GM04503 (cell line): ENCODE results near the gene C19orf25.

Experiments used
- DNase-seq: peaks from one replicate; pipeline ENCODE4 v3.0.0-alpha.2; 2012; ENCODE audit warnings: low read depth

The C19orf25 gene

DNA sequence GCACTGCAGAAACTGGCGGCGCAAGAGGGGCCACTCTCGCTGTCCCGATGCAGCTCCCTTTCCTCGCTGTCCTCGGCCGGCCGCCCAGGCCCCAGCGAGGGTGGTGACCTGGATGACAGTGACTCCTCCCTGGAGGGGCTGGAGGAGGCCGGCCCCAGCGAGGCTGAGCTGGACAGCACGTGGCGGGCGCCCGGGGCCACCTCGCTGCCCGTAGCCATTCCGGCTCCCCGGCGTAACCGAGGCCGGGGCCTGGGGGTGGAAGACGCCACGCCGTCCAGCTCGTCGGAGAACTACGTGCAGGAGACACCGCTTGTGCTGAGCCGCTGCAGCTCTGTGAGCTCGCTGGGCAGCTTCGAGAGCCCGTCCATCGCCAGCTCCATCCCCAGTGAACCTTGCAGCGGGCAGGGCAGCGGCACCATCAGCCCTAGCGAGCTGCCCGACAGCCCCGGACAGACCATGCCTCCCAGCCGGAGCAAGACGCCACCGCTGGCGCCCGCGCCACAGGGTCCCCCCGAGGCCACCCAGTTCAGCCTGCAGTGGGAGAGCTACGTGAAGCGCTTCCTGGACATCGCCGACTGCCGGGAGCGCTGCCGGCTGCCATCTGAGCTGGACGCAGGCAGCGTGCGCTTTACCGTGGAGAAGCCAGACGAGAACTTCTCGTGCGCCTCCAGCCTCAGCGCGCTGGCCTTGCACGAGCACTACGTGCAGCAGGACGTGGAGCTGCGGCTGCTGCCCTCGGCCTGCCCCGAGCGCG, 12.4 kb downstream of the C19orf25 start:
- no peak for DNase-seq

DNA sequence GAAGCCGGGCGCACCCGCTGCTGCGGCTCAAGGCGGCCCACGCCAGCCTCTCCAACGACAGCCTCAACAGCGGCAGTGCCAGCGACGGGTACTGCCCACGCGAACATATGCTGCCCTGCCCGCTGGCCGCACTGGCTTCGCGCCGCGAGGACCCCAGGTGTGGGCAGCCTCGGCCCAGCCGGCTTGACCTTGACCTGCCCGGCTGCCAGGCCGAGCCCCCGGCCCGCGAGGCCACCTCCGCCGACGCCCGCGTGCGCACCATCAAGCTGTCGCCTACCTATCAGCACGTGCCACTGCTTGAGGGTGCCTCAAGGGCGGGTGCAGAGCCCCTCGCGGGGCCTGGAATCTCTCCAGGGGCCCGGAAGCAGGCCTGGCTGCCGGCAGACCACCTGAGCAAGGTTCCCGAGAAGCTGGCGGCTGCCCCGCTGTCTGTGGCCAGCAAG, 13.0 kb downstream of the C19orf25 start:
- no peak for DNase-seq

DNA sequence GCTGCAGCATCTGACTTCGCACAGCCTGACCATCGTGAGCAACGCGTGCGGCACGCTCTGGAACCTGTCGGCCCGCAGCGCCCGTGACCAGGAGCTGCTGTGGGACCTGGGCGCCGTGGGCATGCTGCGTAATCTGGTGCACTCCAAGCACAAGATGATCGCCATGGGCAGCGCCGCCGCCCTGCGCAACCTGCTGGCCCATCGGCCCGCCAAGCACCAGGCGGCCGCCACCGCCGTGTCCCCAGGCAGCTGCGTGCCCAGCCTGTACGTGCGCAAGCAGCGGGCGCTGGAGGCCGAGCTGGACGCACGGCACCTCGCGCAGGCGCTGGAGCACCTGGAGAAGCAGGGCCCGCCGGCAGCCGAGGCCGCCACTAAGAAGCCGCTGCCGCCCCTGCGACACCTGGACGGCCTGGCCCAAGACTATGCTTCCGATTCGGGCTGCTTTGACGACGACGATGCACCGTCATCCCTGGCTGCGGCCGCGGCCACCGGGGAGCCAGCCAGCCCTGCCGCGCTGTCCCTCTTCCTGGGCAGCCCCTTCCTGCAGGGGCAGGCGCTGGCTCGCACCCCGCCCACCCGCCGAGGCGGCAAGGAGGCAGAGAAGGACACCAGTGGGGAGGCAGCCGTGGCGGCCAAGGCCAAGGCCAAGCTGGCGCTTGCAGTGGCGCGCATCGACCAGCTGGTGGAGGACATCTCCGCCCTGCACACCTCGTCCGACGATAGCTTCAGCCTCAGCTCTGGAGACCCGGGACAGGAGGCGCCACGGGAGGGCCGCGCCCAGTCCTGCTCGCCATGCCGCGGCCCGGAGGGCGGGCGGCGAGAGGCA, 13.6 kb downstream of the C19orf25 start:
- DNase-seq: no peak

DNA sequence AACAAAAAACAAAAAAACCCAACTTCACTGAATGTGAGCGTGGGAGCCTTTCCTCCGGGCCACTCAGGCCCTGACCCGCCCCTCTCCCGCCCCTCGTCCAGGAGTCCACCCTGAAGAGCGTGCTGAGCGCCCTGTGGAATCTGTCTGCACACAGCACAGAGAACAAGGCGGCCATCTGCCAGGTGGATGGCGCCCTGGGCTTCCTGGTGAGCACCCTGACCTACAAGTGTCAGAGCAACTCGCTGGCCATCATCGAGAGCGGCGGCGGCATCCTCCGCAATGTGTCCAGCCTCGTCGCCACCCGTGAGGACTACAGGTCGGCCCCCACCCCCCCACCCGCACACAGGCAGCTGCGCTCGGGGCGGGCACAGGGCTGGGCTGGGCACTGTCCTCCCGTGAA, 17.2 kb downstream of the C19orf25 start:
- no peak for DNase-seq

DNA sequence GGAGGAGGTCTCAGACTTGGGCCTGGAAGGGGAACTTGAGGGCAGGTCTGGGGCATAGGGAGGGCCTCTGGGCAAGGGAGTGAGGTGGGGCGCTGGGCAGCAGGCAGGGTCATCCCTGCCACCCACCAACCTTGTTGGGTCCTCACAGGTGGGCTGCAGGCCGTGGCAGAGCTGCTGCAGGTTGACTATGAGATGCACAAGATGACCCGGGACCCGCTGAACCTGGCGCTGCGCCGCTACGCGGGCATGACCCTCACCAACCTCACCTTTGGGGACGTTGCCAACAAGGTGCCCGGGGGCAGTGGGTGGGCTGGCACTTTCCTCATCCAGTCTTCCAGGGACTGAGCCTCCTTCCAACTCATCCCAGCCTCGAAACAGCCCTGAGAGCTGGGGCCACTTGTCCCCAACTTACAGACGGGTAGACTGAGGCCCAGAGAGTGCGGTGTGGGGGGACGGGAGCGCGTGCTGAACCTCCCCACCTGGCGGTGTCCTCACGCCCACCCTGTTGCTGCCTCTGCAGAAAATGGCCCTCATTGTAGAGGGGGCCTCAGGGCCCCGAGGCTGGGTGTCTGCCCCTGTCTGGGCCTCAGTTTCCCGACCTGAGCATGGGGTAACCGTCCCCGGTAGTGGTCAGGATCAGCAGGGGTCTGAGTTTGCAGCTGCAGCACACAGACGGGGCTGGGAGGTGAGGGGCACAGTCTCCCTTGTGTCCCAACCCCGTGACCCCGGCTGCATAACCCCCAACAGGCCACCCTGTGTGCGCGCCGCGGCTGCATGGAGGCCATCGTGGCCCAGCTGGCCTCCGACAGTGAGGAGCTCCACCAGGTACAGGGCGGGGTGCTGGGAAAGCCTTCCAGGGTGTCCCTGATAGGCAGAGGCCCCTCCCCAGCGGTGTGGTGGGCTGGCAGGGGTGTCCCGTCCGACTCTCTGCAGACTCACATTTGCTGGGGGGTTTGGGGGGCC, 18.7 kb downstream of the C19orf25 start:
- DNase-seq: no peak

DNA sequence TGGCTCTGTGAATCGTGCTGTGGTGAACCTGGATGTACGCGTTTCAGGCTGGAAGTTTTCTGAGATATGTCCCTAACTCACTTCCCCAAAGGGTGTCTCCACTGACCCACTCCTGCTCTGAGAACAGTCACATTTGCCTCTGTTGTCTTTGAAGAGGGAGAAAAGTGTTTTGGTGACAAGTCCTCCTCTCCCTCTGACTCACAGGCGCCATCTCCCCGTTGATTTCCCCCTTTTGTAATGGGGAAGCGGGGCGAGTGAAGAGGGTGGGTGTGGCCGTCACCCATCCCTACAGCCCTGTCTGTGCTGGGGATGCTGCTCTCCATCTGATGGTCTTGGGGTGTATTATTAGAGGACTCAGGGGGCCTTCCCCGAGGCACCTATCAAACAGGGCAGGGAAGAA, 19.5 kb downstream of the C19orf25 start:
- no peak for DNase-seq

DNA sequence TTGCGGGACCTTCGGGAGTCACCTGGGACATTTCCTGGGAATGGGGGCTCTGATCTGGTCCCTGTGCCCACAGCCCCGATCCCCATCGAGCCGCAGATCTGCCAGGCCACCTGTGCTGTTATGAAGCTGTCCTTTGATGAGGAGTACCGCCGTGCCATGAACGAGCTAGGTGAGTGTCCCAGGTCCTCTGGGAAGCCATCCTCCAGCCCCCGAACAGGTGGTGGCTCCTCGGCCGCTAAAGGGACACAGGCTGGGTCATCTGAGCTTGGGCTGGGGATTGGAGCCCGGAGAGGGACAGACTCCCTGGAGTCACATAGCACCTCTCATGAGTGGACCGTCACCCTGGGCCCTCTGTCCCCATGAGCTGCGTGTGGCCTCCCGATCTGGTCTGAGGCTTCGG, 21.1 kb downstream of the C19orf25 start:
- DNase-seq: no peak

DNA sequence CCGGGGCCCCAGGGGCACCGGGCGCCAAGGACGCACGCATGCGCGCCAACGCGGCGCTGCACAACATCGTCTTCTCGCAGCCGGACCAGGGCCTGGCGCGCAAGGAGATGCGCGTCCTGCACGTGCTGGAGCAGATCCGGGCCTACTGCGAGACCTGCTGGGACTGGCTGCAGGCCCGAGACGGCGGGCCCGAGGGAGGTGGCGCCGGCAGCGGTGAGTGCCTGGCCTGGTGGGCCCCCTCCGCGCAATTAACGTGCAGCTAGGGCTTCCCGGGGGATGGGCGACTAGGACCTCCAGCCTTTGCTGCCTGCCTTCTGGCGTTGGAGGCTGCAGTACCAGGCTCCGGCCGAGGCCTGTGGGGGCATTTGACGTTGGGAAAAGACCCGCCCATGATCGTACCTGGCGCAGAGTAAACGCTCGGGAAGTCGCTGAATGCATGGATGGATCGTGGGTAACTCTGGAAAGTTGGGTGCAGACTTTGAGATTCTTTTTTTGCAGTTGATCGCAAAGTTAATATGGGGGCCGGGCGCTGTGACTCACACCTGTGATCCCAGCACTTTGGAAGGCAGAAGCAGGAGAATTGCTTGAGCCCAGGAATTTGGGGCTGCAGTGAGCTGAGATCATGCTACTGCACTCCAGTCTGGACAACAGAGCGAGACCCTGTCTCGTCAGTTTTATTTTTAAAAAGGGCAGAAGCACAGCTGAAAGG, 21.8 kb downstream of the C19orf25 start:
- no peak for DNase-seq

DNA sequence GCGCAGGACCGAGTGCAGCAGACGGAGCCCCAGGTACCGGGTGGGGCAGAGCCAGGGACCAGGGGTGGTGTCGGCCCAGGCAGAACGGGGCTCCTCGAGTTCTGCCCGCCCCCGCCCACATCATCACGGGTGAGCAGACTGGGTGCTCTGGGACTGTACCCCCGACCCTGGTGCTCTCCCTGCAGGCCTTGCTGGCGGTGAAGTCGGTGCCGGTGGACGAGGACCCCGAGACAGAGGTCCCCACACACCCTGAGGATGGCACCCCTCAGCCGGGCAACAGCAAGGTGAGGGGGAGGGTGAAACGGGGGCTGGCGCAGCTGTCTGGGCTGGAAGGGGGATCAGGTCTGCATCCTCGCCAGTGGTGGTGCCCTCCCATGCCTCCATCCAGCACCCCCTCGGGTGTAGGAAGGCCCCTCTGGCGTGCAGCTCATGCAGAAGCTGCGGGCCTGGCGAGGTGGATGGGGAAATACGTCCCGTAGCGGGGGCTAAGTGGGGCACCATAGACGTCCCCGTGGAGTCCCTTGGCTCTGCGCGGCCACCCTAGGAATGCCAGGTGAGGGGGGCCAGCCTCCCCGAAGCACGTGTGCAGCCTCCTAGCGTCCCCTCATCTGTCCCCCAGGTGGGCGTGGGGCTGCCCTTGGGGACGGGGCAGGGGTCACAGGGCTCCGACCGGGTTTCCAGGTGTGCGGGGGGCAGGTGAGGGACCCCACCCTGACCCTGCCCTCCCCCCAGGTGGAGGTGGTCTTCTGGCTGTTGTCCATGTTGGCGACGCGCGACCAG, 22.7 kb downstream of the C19orf25 start:
- DNase-seq: no peak

DNA sequence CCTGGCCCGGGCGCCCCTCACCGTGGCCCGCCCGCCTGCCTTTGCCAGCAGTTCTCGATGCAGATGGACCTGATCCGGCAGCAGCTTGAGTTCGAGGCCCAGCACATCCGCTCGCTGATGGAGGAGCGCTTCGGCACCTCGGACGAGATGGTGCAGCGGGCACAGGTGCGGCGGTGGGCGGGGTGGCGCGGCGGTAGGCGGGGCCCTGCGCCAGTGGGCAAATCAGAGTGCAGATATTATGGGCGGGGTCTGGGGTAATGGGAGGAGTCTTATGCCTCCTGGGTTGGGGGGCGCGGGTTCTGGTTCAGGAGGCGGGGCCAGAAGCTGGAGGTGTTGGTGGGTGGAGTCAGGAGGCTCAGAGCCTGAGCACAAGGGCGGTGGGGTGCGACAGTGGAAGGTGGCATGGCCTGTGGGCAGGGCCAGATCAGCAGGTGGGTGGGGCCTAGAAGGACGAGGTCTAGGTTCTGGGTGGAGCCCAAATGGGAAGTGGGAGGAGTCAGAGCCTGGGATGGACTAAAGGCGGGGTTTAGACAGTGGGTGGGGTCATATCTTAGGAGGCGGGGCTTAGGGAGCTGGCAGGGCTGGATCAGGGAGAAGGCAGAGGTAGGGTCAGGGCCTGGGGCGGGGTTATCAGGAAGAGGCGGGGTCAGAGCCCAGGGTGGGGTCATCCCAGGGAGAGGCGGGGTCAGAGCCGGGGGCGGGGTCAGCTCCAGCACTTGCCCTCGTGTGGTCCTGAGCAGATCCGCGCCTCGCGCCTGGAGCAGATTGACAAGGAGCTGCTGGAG, 23.5 kb downstream of the C19orf25 start:
- DNase-seq: no peak

DNA sequence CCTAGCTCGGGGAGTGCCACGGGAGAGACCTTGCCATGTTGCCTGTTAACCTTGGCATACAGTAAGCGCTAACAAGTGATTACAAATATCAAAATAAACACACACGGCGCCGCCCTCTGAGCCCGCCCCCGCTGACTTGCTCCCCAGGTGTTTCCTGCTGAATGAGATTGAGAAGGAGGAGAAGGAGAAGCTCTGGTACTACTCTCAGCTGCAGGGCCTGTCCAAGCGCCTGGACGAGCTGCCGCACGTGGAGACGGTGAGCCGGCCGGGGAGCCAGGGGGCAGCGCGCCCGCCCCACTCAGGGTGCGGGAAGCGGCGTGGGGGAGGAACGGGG, 24.0 kb downstream of the C19orf25 start:
- no peak for DNase-seq

DNA sequence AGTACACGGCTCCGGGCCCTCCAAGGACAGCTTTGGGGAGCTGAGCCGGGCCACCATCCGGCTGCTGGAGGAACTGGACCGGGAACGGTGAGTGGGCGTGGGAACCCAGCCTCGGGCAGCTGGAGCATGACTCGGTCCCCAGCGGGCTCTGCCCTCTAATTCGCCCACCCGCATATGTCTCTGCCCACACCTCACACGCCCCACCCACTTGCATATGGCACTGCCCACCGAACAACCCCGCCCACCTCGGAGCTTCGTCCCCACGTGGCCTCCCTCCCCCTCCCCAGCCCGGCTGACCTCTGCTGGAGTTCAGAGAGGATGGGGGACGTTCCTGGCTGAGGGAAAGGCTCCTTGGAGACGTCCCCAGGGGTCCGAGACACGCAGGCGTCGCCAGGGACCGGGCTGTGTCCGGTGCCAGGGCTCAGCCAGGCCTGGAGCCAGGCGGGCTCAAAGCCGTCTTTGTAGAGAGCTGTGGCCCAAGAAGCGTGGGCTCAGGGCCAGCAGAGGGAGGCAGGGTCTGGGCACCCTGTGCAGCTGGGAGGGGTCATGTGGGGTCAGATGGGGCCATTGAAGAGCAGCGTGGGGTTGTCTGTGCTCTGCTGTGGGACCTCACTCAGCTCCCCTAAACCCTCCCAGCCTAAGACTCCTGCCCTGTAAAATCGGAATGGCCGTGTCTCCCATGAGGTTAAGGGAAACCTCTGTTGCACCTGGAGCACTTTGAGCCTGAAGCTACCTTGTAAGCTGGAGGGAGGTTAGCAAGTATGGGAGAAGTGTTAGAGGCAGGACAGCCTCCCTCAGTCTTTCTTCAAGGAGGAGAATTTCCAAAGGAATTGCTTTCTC, 25.3 kb downstream of the C19orf25 start:
- DNase-seq: no peak

DNA sequence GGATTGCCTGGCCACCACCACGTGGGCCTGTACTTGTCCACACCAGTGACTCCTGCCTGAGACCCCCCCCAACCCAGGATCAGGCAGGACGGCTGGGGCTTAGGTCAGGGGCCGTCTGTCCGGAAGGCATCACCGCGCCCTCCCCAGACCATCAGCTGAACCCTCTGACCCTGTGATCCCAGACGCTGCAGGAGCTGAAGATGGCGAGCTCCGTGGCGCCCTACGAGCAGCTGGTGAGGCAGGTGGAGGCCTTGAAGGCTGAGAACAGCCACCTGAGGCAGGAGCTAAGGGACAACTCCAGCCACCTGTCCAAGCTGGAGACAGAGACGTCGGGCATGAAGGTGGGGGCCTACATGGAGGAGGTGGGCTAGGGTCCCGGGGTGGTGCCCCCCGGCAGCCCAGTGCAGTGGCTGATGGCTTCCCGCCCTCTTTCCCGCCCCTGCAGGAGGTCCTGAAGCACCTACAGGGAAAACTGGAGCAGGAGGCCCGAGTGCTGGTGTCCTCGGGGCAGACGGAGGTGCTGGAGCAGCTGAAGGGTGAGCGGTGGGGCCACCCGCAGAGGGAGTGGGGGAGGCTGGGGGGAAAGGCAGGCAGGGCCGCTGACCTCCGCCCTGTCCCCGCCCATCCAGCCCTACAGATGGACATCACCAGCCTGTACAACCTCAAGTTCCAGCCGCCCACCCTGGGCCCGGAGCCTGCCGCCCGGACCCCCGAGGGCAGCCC, 26.1 kb downstream of the C19orf25 start:
- no peak for DNase-seq

DNA sequence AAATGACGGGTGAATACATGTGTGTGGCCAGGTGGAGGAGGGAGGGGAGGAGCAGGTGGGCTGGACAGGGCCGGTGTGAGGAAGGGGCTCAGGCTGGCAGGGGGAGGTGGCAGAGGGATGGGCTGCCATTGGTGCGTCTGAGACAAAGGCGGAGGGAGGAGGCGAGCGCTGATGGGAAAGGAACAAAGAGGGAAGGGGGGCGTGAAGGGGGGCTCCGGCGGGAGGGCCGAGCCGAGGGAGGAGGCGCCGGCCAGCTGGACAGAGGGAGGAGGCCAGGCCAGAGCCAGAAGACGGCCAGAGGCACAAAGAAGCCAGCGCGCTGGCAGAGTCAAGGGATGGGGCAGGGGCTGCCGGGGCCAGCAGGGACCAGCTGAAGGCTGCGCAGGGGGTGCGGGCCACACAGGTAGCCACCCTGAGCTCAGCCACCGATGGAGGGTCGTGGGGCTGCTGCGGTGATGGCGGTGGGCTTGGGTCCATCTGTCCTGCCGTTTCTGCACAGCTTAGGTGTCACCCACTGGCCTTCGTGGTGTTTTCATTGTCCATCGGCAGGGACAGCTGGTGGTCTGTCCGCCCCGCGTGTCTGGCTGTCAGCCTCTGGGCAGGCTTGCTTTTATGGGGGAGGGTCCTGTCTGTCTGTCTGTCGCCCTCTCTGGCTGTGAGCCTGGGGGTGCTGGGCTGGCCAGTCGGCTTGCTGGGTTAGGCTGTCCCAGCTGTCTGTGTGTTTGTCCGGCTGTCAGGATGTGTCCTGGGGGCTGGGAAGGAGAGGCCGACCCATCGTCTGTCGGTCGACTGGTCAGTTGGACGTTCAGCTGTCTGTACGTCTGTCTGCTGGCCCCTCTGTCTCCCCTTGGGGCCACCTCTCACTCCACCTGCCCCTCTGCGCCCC, 26.9 kb downstream of the C19orf25 start:
- no peak for DNase-seq

DNA sequence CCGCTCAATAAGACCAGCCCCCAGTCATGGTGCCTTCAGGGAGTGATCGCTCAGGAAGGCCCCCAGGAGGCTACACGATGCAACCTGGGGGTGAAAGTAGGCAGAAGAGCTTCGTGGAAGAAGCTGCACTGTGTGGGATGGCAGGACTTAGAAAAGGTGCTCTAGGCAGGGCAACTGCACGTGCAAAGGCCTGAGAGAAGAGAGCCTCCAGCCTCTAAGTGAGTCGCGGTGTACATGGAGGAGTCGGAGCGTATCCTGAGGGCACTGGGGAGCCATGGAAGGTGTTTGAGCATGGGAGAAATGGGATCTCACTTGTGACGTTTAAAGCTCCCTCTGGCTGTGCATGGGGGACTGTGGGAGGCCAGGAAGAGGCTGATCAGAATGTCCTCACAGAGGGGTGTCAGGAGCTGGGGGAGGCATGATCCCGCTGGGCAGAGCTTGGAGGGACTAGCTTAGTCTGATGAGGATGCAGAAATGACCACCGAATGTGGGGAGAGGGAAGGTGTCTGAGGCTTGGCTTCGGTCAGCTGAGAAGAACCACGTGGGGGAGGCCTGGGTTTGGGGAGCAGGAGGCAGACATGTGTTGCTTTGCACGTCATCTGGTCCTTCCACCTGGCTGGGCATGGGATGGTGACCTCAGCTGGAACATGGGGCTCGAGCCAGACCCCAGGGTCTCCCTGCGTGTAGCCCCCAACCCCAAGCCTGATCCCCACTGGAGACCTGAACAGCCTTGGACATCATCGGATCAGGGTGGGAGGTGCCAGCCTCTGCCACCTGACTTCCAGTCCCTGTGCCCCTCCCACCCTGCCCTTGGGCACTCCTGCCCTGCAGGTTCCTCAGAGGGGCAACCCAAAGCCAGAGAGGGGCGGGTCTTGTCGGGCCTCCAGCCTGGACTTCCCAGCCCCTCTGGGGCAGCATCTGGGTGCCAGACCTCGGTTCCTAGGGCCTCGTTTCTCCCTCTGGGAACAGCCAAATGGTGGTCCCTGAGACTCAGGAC, 28.0 kb downstream of the C19orf25 start:
- DNase-seq: no peak
